Sciatic nerve (tissue), 1 donor: ENCODE data around the gene ASZ1. TPM values are rescaled to one million over a fixed set of nuclear protein-coding genes. Genes with fewer than 3 reads are reported as not detected.

ENCODE experiments used
- total RNA-seq: library from RNA; stranded (reverse); fragmentation: NEBNext Ultra II Directional; extraction: Animal tissue kit (Norgen Biotek cat#: 25700); gene quantifications from one replicate; pipeline ENCODE4 v1.2.1, GENCODE V29; 2021
- donor health status: DM: no; HTN: no; CAD: no.

The ASZ1 gene
- total RNA-seq, 1 donor from 2014 or later, result not detected

Other genes starting within 250 kb of the ASZ1 start
- 0.31 TPM for gene WNT2, start 104.4 kb downstream of the ASZ1 start, total RNA-seq
- gene CFTR, start 52.5 kb upstream of the ASZ1 start, total RNA-seq, result not detected